Vagina (tissue), 2 donors: ENCODE measurements around the gene EVA1A. TPM values are rescaled to one million over a fixed set of nuclear protein-coding genes. Genes with fewer than 3 reads are reported as not detected.

Experiments
- DNase-seq, 2 donors: peaks; one replicate each; pipeline ENCODE4 v3.0.0-alpha.2; 2017; ENCODE audit errors: extremely low spot score in 2 of 2
- H3K27ac ChIP-seq: fragments of 200-600 bp; sonication (generic); one replicate; pipeline ENCODE4 v1.5.1; 2019
- H3K27me3 ChIP-seq: fragments of 200-600 bp; sonication (generic); one replicate; pipeline ENCODE4 v1.5.1; 2019
- H3K36me3 ChIP-seq, 2 donors: fragments of 200-600 bp; sonication (generic); one replicate each; pipeline ENCODE4 v1.5.1; 2017 to 2019
- H3K4me1 ChIP-seq: fragments of 200-600 bp; sonication (generic); one replicate; pipeline ENCODE4 v1.5.1; 2019
- H3K4me3 ChIP-seq, 2 donors: fragments of 200-600 bp; sonication (generic); 1 replicate in 1 of 2; 2 replicates in 1 of 2; pipeline ENCODE4 v1.5.1; 2016 to 2019
- H3K9me3 ChIP-seq: fragments of 200-600 bp; sonication (generic); one replicate; pipeline ENCODE4 v1.5.1; 2019
- CTCF ChIP-seq, 3 experiments: fragments of 450-650 bp in 2 of 3; fragments of 200-600 bp in 1 of 3; sonication (generic) in 1 of 3; IDR thresholded peaks; one replicate each; pipeline ENCODE4 v1.5.1; 2017 to 2019; ENCODE audit warnings: antibody characterized with exemption in 3 of 3, mild to moderate bottlenecking in 2 of 3, moderate library complexity in 2 of 3
- POLR2A ChIP-seq, 2 donors: fragments of 450-650 bp; IDR thresholded peaks; one replicate each; pipeline ENCODE4 v1.6.1; 2017; ENCODE audit warnings: antibody characterized with exemption in 2 of 2, mild to moderate bottlenecking in 2 of 2, moderate library complexity in 2 of 2
- POLR2AphosphoS5 ChIP-seq, 2 donors: sonication (generic); formaldehyde crosslinking; IDR thresholded peaks; one replicate each; pipeline ENCODE4 v1.9.0; 2017; ENCODE audit warnings: antibody characterized with exemption in 2 of 2, mild to moderate bottlenecking in 2 of 2, low read depth in 1 of 2; ENCODE audit not compliant: insufficient read depth in 1 of 2
- intact Hi-C: fragments of 100-400 bp; cut with DNase I; formaldehyde crosslinking; loops from one replicate; pipeline ENCODE4 v1.15.1; 2023
- total RNA-seq: library from RNA; depleted of rRNA; stranded (reverse); fragments of >200 nt; gene quantifications from one replicate; pipeline ENCODE4 v1.2.3, GENCODE V29; 2016

The EVA1A gene
- total RNA-seq, 1 donor from 2014 or later = not detected

GRCh38 chr2:75597949-75598348, 37.2 kb upstream of the EVA1A start:
- Histone ChIP-seq H3K27me3 (no peaks in the 10 kb centered on the region), H3K4me1 (no peaks in the 10 kb centered on the region), H3K4me3 (no peak overlapping the region), H3K9me3 (no peaks in the 10 kb centered on the region), H3K27ac (no peak overlapping the region), H3K36me3 (no peaks in the 10 kb centered on the region)
- TF ChIP-seq CTCF (IDR thresholded peaks at IDR 0.05) = no peak
- TF ChIP-seq POLR2A (IDR thresholded peaks at IDR 0.05) = no peak
- TF ChIP-seq POLR2AphosphoS5 (IDR thresholded peaks at IDR 0.05; ENCODE audit: insufficient read depth in 1 of 2, low read depth in 1 of 2) = no peak
- intact Hi-C loops = no loop called here
- no peak for DNase-seq

- DNase-seq = no peak
- Histone ChIP-seq H3K36me3 (no peaks in the 10 kb centered on the region), H3K4me3 (no peak overlapping the region), H3K4me1 (no peaks in the 10 kb centered on the region), H3K27ac (no peak overlapping the region), H3K27me3 (no peaks in the 10 kb centered on the region), H3K9me3 (no peaks in the 10 kb centered on the region)
- intact Hi-C loops = no loop called here
- TF ChIP-seq CTCF (IDR thresholded peaks at IDR 0.05) = no peak
- TF ChIP-seq POLR2AphosphoS5 (IDR thresholded peaks at IDR 0.05; ENCODE audit: insufficient read depth in 1 of 2, low read depth in 1 of 2) = no peak
- TF ChIP-seq POLR2A (IDR thresholded peaks at IDR 0.05) = no peak
These were observed 36.0 kb upstream of the EVA1A start for GRCh38 chr2:75596784-75597183.

- intact Hi-C loops = no loop called here
These were observed 35.0 kb upstream of the EVA1A start for GRCh38 chr2:75595541-75596395.

GRCh38 chr2:75594596-75594995, 33.9 kb upstream of the EVA1A start:
- Histone ChIP-seq H3K36me3 (no peaks in the 10 kb centered on the region), H3K27ac (no peak overlapping the region), H3K4me3 (no peak overlapping the region), H3K4me1 (no peaks in the 10 kb centered on the region), H3K9me3 (no peaks in the 10 kb centered on the region), H3K27me3 (no peaks in the 10 kb centered on the region)
- intact Hi-C loops = no loop called here
- TF ChIP-seq POLR2AphosphoS5 (IDR thresholded peaks at IDR 0.05; ENCODE audit: insufficient read depth in 1 of 2, low read depth in 1 of 2) (no peak), CTCF (IDR thresholded peaks at IDR 0.05) (no peak), POLR2A (IDR thresholded peaks at IDR 0.05) (no peak)
- no peak for DNase-seq

More at GRCh38 chr2:75595541-75596395, 35.0 kb upstream of the EVA1A start:
- Histone ChIP-seq H3K9me3 (no peaks in the 10 kb centered on the region), H3K27ac (no peak overlapping the region), H3K4me1 (no peaks in the 10 kb centered on the region), H3K36me3 (no peaks in the 10 kb centered on the region), H3K4me3 (no peak overlapping the region), H3K27me3 (no peaks in the 10 kb centered on the region)
- TF ChIP-seq CTCF (IDR thresholded peaks at IDR 0.05) = no peak
- TF ChIP-seq POLR2AphosphoS5 (IDR thresholded peaks at IDR 0.05; ENCODE audit: insufficient read depth in 1 of 2, low read depth in 1 of 2) = no peak
- TF ChIP-seq POLR2A (IDR thresholded peaks at IDR 0.05) = no peak
- peak in 1 of 2 donors; percentile 56 for DNase-seq

- H3K4me3 ChIP-seq = no peak overlapping the region
- H3K4me1 ChIP-seq = no peaks in the 10 kb centered on the region
- intact Hi-C loops = no loop called here
- H3K36me3 ChIP-seq = no peaks in the 10 kb centered on the region
- TF ChIP-seq POLR2A (IDR thresholded peaks at IDR 0.05) = no peak
- TF ChIP-seq POLR2AphosphoS5 (IDR thresholded peaks at IDR 0.05; ENCODE audit: insufficient read depth in 1 of 2, low read depth in 1 of 2) = no peak
- TF ChIP-seq CTCF (IDR thresholded peaks at IDR 0.05) = no peak
- H3K9me3 ChIP-seq = no peaks in the 10 kb centered on the region
- no peaks in the 10 kb centered on the region for H3K27me3 ChIP-seq
- DNase-seq = no peak
- H3K27ac ChIP-seq = no peak overlapping the region
These were observed 32.1 kb upstream of the EVA1A start for GRCh38 chr2:75592888-75593287.
